K562 (cell line): ENCODE data around the gene TMEM108. TPM values are rescaled to one million over a fixed set of nuclear protein-coding genes. Genes with fewer than 3 reads are reported as not detected.
A peak's percentile ranks its signal among the peaks of the same experiment; 100 is the strongest.

ENCODE experiments used
- ATAC-seq: fragments of 200-7000 bp; cut with Tn5 transposase; 3 replicates; pipeline ENCODE4 v1.9.1; 2020; ENCODE audit warnings: moderate library complexity
- BruUV-seq: library from RNA; stranded (reverse); fragments of 400-500 nt; replicated peaks from 2 replicates; lab custom pipeline; 2021; lab: Mats Ljungman, UMichigan
- CTCF ChIA-PET: fragments of 300-600 bp; formaldehyde crosslinking; extraction: SDS; loops from one replicate; lab custom pipeline; 2021; ENCODE audit warnings: low intra/inter-chr PET ratio; lab: Yijun Ruan, JAX
- POLR2A ChIA-PET: fragments of 300-600, 350-650 bp; sonication (Branson Sonifier 250); formaldehyde crosslinking; extraction: SDS; loops from one replicate; lab custom pipeline; 2021; ENCODE audit warnings: antibody characterized with exemption, inconsistent platforms; lab: Yijun Ruan, JAX
- DNase-seq, 4 experiments: peaks; one replicate each; pipeline versions ENCODE4 v3.0.0 to v3.0.0-alpha.2; 2011 to 2018; ENCODE audit warnings: low spot score in 3 of 4, mixed read lengths in 3 of 4; ENCODE audit errors: extremely low read depth in 1 of 4
- FAIRE-seq: peaks from 2 replicates; lab custom pipeline; 2011; peaks lifted over from hg19 to GRCh38; lab: Jason Lieb, UNC
- H2AFZ ChIP-seq: 2 replicates; pipeline ENCODE4 v1.6.0; 2011; ENCODE audit warnings: low read depth, low read length, control low read depth, inconsistent platforms
- H3K27ac ChIP-seq: fragments of 200-600 bp; 3 replicates; pipeline ENCODE4 v1.8.0; 2011; ENCODE audit warnings: low read depth, mild to moderate bottlenecking, control low read depth, inconsistent platforms, low read length, moderate library complexity, mixed read lengths; ENCODE audit errors: extremely low read depth
- H3K27me3 ChIP-seq, 2 experiments: fragments of 300-600 bp in 1 of 2; 2 replicates in 1 of 2; 3 replicates in 1 of 2; pipeline versions ENCODE4 v1.6.0 to v1.8.0; 2011; ENCODE audit warnings: inconsistent platforms in 2 of 2, low read length in 2 of 2, mild to moderate bottlenecking in 1 of 2, mixed read lengths in 1 of 2, moderate library complexity in 1 of 2; ENCODE audit not compliant: control insufficient read depth in 2 of 2, insufficient read depth in 2 of 2
- H3K36me3 ChIP-seq: fragments of 300-600 bp; 3 replicates; pipeline ENCODE4 v1.8.0; 2011; ENCODE audit warnings: mild to moderate bottlenecking, low read length, inconsistent platforms; ENCODE audit not compliant: control insufficient read depth, insufficient read depth
- H3K4me1 ChIP-seq, 2 experiments: fragments of 200-600 bp in 1 of 2; replicated peaks in 1 of 2; 2 replicates in 1 of 2; 3 replicates in 1 of 2; pipeline versions ENCODE4 v1.5.1 to v1.8.0; 2011; ENCODE audit warnings: inconsistent platforms in 2 of 2, low read length in 2 of 2, mild to moderate bottlenecking in 1 of 2, mixed read lengths in 1 of 2, moderate library complexity in 1 of 2; ENCODE audit not compliant: control insufficient read depth in 2 of 2, insufficient read depth in 2 of 2
- H3K4me2 ChIP-seq: 2 replicates; pipeline ENCODE4 v1.6.1; 2011; ENCODE audit warnings: low read length, control low read depth, inconsistent platforms, mixed read lengths; ENCODE audit not compliant: insufficient read depth
- H3K4me3 ChIP-seq: fragments of 200-600 bp; sonication (generic), shearing (Covaris generic); 2 replicates; pipeline ENCODE4 v1.5.1; 2016; ENCODE audit warnings: control low read depth, inconsistent platforms
- H3K79me2 ChIP-seq: fragments of 200-600 bp; 3 replicates; pipeline ENCODE4 v1.8.0; 2011; ENCODE audit warnings: low read length, inconsistent platforms; ENCODE audit not compliant: control insufficient read depth, insufficient read depth
- H3K9ac ChIP-seq, 2 experiments: 2 replicates each; pipeline versions ENCODE4 v1.6.0 to v1.6.1; 2011; ENCODE audit warnings: low read depth in 2 of 2, low read length in 2 of 2, control low read depth in 1 of 2, inconsistent platforms in 1 of 2, mild to moderate bottlenecking in 1 of 2, mixed read lengths in 1 of 2; ENCODE audit not compliant: insufficient read depth in 1 of 2
- H3K9me1 ChIP-seq: one replicate; pipeline ENCODE4 v1.6.0; 2011; ENCODE audit warnings: inconsistent platforms, mild to moderate bottlenecking, low read length, moderate library complexity; ENCODE audit not compliant: control insufficient read depth, insufficient read depth
- H3K9me3 ChIP-seq: replicated peaks from 2 replicates; pipeline ENCODE4 v1.5.1; 2011; ENCODE audit warnings: low read depth, low read length, inconsistent platforms; ENCODE audit not compliant: control insufficient read depth, insufficient read depth
- H4K20me1 ChIP-seq: replicated peaks from 2 replicates; pipeline ENCODE4 v1.6.1; 2011; ENCODE audit warnings: low read length, inconsistent platforms, mixed read lengths; ENCODE audit not compliant: control insufficient read depth, insufficient read depth
- CEBPB ChIP-seq: fragments of 450-650 bp; IDR thresholded peaks from 2 replicates; pipeline ENCODE4 v1.6.1; 2016; ENCODE audit warnings: missing genetic modification characterization, missing compliant biosample characterization
- CEBPG ChIP-seq, 3 experiments: fragments of 200-800 bp in 1 of 3; sonication (Bioruptor generic) in 1 of 3; sonication (generic) in 1 of 3; formaldehyde crosslinking in 1 of 3; IDR thresholded peaks in 2 of 3; conservative IDR thresholded peaks in 1 of 3; 2 replicates each; pipeline versions ENCODE4 v1.6.1 to v1.8.0; 2016 to 2022; ENCODE audit warnings: missing compliant biosample characterization in 2 of 3, missing genetic modification characterization in 2 of 3, mild to moderate bottlenecking in 1 of 3, missing genetic modification reagents in 1 of 3
- PTRF ChIP-seq: fragments of 450-650 bp; IDR thresholded peaks from 2 replicates; pipeline ENCODE4 v1.6.1; 2016; ENCODE audit warnings: mild to moderate bottlenecking, missing genetic modification characterization, missing compliant biosample characterization
- WGBS: fragments of 100-300 bp; shearing (Covaris generic); methylation state at CpG from one replicate; pipeline ENCODE4 v1.1.6; 2016; ENCODE audit warnings: low coverage, mixed read lengths; ENCODE audit not compliant: insufficient coverage; ENCODE audit errors: missing lambda C conversion rate; 5-methylcytosine and 5-hydroxymethylcytosine counted together
- in situ Hi-C: fragments of 300-500 bp; cut with MboI; formaldehyde crosslinking; loops from 4 replicates; pipeline ENCODE4 v1.15.0; 2018; ENCODE audit warnings: inconsistent platforms, mixed read lengths
- intact Hi-C: fragments of 100-400 bp; cut with micrococcal nuclease; formaldehyde crosslinking; loops from 2 replicates; pipeline ENCODE4 v1.14.2; 2022
- polyA plus RNA-seq, 8 experiments: library from polyadenylated mRNA; depleted of rRNA in 4 of 8; stranded (reverse) in 5 of 8; unstranded in 3 of 8; fragments of >200 nt; fragmentation: Nextera tagmentation in 2 of 8; fragmentation: Illumina TruSeq in 1 of 8; extraction: Ambion mirVana in 2 of 8; extraction: Trizol in 1 of 8; gene quantifications; 2 replicates each; pipeline versions ENCODE4 v1.2.1 to v1.2.3, GENCODE V29; 2011 to 2014; ENCODE audit warnings: inconsistent platforms in 1 of 8, missing spikeins in 1 of 8
- total RNA-seq, 7 experiments: library from RNA; depleted of rRNA in 6 of 7; stranded (reverse); fragments of >200 nt in 6 of 7; fragmentation: Illumina TruSeq in 2 of 7; extraction: Trizol in 2 of 7; gene quantifications; 2 replicates each; pipeline versions ENCODE4 v1.2.1 to v1.2.3, GENCODE V29; 2011 to 2021; ENCODE audit warnings: low replicate concordance in 1 of 7

The TMEM108 gene
- total and polyA plus RNA-seq, 9 of the 15 experiments (the other 6 are each of a cell fraction or from before 2014, with no cell fraction given): 0.65 to 11.1 (median 3.4) TPM

- in situ Hi-C loops: no loop called here
- FAIRE-seq: no peak
- peak; percentile 41 for TF ChIP-seq CEBPB (tag)
- no peak for TF ChIP-seq PTRF (tag)
- TF ChIP-seq CEBPG (CRISPR knock-in tag; IDR thresholded peaks at IDR 0.05): no peak
- peak in 1 of 2 experiments; percentile 37; a peak in 1 of 4 replicates for TF ChIP-seq CEBPG (tag; conservative IDR thresholded peaks at IDR 0.05 in 1 of 2, IDR thresholded peaks at IDR 0.05 in 1 of 2)
- TF ChIP-seq, all 486 proteins: peak for 2
- no peaks in the 10 kb centered on the region for H3K36me3 ChIP-seq
- H3K27me3 ChIP-seq: no peaks in the 10 kb centered on the region
- no peak for ATAC-seq
- no peaks in the 10 kb centered on the region for H4K20me1 ChIP-seq
- no peak for DNase-seq
- no peak overlapping the region for H3K4me2 ChIP-seq
- no peaks in the 10 kb centered on the region for H3K79me2 ChIP-seq
- H3K9me1 ChIP-seq: no peaks in the 10 kb centered on the region
- ChIA-PET CTCF (no interaction called here), POLR2A (interaction anchor here (0.7 kb wide), 1 partner anchor 63 kb away, joined by 3 read pairs; no protein-coding TSS in a partner anchor)
- H3K27ac ChIP-seq: no peak overlapping the region
- no peak overlapping the region for H2AFZ ChIP-seq
- intact Hi-C loops: no loop called here
- H3K9ac ChIP-seq: no peak overlapping the region
- 53% methylated on average over 10 of the region's 12 CpGs for WGBS
- no peak overlapping the region for H3K4me3 ChIP-seq
- BruUV-seq: no TSS peak
- no peaks in the 10 kb centered on the region for H3K9me3 ChIP-seq
- peaks cover 0 to 3% of the 10 kb centered on the region in 2 experiments; a peak in 1 of 5 replicates for H3K4me1 ChIP-seq
Observed at GRCh38 chr3:133137042-133137996, 99.1 kb downstream of the TMEM108 start.
